ENCODE data around the gene UBXN6.

The UBXN6 gene

GRCh38 chr19:4436231-4436630, 21.4 kb downstream of the UBXN6 start:
- DNase-seq = no peak
- no peaks in the 10 kb centered on the region for H3K9me3 ChIP-seq
- no peaks in the 10 kb centered on the region for H3K4me1 ChIP-seq
- no peak for TF ChIP-seq CTCF (IDR thresholded peaks at IDR 0.05; ENCODE audit: low read depth, low read length)
- H3K4me3 ChIP-seq (ENCODE audit: low read depth, low read length) = no peak overlapping the region
- no peaks in the 10 kb centered on the region for H3K27me3 ChIP-seq
- H3K36me3 ChIP-seq = peaks cover 91% of the 10 kb centered on the region

- DNase-seq = no peak
- no peaks in the 10 kb centered on the region for H3K27me3 ChIP-seq
- no peak overlapping the region for H3K4me3 ChIP-seq (ENCODE audit: low read depth, low read length)
- TF ChIP-seq CTCF (IDR thresholded peaks at IDR 0.05; ENCODE audit: low read depth, low read length) = no peak
- no peaks in the 10 kb centered on the region for H3K4me1 ChIP-seq
- peaks cover 93% of the 10 kb centered on the region for H3K36me3 ChIP-seq
- no peaks in the 10 kb centered on the region for H3K9me3 ChIP-seq
Observed at GRCh38 chr19:4434391-4434790, 23.2 kb downstream of the UBXN6 start.

- DNase-seq = no peak
- Histone ChIP-seq H3K4me3 (ENCODE audit: low read depth, low read length) (no peak overlapping the region), H3K4me1 (no peaks in the 10 kb centered on the region), H3K27me3 (no peaks in the 10 kb centered on the region), H3K9me3 (no peaks in the 10 kb centered on the region), H3K36me3 (peaks cover 93% of the 10 kb centered on the region)
- no peak for TF ChIP-seq CTCF (IDR thresholded peaks at IDR 0.05; ENCODE audit: low read depth, low read length)
Observed at GRCh38 chr19:4432918-4433506, 24.6 kb downstream of the UBXN6 start.

GRCh38 chr19:4431808-4432674, 25.6 kb downstream of the UBXN6 start:
- Histone ChIP-seq H3K4me1 (no peaks in the 10 kb centered on the region), H3K9me3 (no peaks in the 10 kb centered on the region), H3K27me3 (no peaks in the 10 kb centered on the region), H3K4me3 (ENCODE audit: low read depth, low read length) (no peak overlapping the region), H3K36me3 (peaks cover 86% of the 10 kb centered on the region)
- no peak for TF ChIP-seq CTCF (IDR thresholded peaks at IDR 0.05; ENCODE audit: low read depth, low read length)
- no peak for DNase-seq

GRCh38 chr19:4431296-4431695, 26.3 kb downstream of the UBXN6 start:
- no peak for TF ChIP-seq CTCF (IDR thresholded peaks at IDR 0.05; ENCODE audit: low read depth, low read length)
- no peak for DNase-seq
- Histone ChIP-seq H3K4me3 (ENCODE audit: low read depth, low read length) (no peak overlapping the region), H3K9me3 (no peaks in the 10 kb centered on the region), H3K4me1 (no peaks in the 10 kb centered on the region), H3K36me3 (peaks cover 83% of the 10 kb centered on the region), H3K27me3 (no peaks in the 10 kb centered on the region)

GRCh38 chr19:4430760-4431159, 26.8 kb downstream of the UBXN6 start:
- no peaks in the 10 kb centered on the region for H3K9me3 ChIP-seq
- no peaks in the 10 kb centered on the region for H3K4me1 ChIP-seq
- TF ChIP-seq CTCF (IDR thresholded peaks at IDR 0.05; ENCODE audit: low read depth, low read length) = no peak
- H3K4me3 ChIP-seq (ENCODE audit: low read depth, low read length) = no peak overlapping the region
- no peaks in the 10 kb centered on the region for H3K27me3 ChIP-seq
- H3K36me3 ChIP-seq = peaks cover 79% of the 10 kb centered on the region
- DNase-seq = no peak
